Dedifferentiated amniotic fluid mesenchymal stem cell (primary cell): Measurements from ENCODE around the gene POC1B.

Source experiments
- DNase-seq: peaks from one replicate; pipeline ENCODE4 v3.0.0-alpha.2; 2016; ENCODE audit errors: extremely low spot score

POC1B gene

DNA sequence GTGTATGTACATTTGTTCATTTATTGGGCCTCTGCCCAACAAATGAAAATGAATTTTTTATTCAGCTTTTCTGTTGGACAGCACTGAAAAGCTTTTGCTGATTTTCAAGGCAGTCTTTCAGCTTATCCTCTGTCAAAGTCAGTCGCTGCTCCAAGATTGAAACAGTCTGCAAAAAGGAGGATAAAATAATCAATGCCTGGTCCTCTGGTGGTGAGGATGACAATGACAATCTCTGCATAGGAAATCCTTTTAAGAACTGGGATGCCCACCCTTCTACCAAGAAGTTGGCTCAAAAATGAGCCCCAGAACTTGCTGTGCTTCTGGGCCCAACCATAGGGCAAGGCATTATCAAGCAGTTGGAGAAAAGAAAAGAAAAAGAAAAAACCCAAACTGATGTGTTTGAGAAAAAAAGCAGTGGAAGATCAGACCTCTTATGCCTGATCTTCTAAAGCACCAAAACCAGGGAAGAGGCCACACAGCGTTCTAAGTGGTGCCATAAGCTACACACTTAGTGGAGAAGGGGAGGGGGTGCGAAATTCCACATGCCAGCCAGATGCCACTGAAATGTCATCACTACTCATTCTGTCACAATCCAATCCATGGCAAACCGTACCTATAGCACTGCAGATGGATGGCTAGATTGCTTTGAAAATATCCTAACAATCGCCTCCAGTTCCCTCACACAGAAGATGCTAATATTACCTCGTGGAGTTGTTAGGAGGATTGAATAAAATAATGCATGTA, 104.6 kb downstream of the POC1B start:
- DNase-seq = no peak

- no peak for DNase-seq
Measured at GRCh38 chr12:89418228-89418910, 107.5 kb downstream of the POC1B start.

- no peak for DNase-seq
Measured at GRCh38 chr12:89417246-89417977, 108.4 kb downstream of the POC1B start.

GRCh38 chr12:89416049-89416792, 109.6 kb downstream of the POC1B start:
- DNase-seq = no peak

DNA sequence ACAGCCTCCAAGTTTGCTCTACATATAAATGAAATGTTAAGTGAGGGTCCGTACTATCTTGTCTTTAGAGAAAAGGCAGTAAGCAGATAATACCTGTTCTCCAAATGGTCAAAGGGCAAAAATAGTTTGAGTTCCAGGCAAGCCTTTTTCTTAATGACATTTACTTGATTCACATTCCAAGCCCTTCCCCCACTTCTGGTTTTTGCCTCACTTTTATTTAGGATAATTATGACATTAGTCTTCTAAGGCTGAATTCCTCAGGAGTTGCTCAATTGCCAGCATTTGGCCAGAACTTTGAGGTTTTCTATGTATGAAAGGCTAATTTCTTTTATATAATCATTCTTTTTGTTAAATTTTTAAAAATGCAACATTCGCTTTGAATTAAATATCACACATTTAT, 111.0 kb downstream of the POC1B start:
- DNase-seq = no peak

DNA sequence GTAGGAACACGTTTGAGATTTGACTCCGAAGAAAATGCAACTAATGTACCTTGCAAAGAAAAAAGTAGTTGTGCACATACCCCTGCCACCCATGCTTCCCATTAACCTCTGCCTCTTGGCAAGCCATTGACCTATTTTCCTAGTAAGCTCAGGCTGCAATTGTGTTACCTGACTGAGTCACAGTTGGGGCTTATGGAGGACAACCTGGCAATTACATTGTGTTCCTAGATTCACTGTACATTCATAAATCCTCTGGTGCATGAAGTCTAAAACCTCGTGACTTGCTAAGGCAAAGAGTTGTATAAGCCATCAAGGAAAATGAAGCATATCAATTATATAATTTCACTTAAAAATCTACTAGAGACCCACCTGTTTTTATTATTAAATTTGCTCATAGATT, 111.5 kb downstream of the POC1B start:
- no peak for DNase-seq

- DNase-seq = no peak
Measured at GRCh38 chr12:89413234-89413633, 112.6 kb downstream of the POC1B start.

DNA sequence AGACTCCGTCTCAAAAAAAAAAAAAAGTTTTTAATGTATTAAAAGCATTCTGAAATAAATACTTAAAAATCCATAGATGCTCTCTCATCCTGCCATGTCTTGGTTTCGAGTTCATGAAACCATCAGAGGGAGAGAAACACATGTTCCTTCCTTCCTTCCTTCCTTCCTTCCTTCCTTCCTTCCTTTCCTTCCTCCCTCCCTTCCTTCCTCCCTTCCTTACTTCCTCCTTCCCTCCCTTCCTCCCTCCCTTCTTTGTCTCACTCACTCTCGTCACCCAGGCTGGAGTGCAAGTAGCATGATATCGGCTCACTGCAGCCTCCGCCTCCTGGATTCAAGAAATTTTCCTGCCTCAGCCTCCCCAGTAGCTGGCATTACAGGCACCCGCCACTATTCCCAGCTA, 113.2 kb downstream of the POC1B start:
- DNase-seq = no peak

DNA sequence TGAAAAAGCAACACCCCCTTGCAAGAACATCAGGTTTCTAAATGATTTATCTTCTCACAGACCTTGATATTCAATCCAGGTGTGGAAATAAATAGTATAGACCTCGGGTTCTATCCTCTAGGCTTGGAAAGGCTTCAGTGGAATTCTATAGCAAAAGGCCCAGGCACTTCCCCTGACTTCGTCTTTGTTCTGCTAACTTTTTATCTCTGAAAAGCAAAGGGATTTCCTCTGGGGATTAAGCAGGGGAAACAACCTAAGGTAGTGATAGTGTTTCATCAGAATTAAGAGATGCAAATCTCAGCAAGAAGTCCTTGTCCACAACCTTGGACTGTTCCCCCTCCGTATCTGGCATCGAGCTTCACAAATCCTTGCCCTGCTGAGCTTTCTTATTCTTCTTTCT, 114.0 kb downstream of the POC1B start:
- no peak for DNase-seq

GRCh38 chr12:89411234-89411633, 114.6 kb downstream of the POC1B start:
- no peak for DNase-seq

DNA sequence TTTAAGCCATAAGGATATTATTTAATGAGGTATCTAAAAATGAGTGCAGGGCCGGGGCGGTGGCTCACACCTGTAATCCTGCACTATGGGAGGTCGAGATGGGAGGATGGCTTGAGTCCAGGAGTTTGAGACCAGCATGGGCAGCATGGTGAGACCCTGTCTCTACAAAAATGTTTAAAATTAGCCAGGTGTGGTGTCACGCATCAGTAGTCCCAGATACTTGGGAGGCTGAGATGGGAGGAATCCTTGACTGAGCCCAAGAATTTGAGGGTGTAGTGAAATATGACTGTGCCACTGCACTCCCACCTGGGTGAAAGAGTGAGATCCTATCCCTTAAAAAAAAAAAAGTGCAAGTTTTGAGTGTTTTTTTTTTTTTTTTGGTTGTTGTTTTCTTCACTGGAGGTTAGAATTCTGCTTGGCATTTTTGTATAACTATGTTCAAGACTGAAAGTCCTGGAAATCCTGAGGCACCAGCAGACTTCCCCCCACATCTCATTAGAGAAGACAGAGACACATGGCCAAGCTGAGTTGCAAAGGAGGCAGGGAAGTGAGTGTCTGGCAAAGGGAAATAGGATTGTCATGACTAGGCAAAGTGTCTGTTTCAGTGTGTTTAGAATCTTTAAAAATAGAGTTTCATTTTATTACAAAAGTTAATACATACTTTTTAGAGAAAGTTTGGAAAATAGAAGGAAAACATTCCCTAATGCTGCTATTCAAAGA, 120.1 kb downstream of the POC1B start:
- no peak for DNase-seq

DNA sequence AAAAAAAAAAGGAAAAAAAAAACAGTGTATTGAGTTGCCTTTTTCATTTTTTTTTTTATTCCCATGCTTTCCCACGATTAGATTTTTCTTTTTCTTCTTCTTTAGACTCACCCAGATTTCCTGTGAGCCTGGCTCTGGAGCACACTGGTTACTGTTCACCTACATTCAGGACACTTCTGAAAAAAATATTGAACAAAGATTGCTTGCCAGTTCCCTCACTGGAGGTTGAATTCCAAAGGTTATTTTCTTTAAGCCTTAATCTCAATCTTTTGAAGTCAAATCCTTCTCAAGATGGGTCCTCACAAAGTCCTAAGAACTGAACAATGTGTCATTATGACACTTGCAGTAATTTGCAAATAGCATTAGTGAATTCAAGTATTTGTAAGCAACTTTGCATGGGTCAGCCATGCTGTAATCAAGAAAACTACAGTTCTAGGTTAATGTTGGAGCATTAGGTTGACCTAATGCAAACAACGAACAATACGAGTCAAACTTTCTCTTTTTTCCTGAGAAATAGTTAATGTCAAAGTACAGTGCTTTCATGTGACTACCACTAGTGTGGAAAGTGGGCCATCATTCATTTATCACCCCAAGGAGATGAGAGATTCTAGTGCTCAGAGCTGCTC, 124.3 kb downstream of the POC1B start:
- DNase-seq = no peak

DNA sequence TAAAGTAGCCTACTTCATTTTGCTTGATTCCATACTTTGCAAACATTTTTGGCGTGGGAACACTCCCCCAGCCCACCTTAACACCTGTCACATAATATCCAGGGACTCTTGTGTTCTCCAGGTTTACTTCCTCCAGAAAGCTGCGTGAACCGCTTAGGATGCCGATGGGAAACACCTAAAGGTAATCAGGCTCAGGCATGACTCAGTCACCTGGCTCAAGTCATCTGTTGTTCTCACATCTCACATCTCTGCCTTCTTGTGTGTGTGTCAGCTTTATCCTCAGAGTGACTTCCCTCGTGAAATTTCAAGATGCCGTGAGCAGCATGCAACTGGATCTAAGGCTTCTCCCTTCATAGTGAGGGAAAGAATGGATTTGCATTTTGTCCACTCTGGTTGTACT, 125.4 kb downstream of the POC1B start:
- DNase-seq = no peak

DNA sequence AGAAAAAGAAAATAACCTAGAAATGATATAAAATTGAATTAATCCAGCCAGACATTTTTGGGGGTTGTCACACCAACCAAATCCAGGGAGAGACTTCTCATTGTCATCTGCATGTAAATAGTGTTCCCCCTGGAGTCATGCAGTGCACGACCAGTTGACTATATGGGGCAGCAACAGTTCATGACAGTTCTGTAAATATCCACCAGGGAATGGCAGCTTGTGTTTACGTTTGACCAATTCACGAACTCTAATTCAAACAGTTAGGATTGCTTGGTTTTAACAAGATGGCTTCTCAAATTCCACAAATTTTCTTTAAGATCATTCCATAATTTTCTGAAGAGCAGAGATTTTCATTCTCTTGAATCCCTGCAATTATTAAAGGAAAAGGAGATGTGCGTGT, 130.1 kb downstream of the POC1B start:
- no peak for DNase-seq

DNA sequence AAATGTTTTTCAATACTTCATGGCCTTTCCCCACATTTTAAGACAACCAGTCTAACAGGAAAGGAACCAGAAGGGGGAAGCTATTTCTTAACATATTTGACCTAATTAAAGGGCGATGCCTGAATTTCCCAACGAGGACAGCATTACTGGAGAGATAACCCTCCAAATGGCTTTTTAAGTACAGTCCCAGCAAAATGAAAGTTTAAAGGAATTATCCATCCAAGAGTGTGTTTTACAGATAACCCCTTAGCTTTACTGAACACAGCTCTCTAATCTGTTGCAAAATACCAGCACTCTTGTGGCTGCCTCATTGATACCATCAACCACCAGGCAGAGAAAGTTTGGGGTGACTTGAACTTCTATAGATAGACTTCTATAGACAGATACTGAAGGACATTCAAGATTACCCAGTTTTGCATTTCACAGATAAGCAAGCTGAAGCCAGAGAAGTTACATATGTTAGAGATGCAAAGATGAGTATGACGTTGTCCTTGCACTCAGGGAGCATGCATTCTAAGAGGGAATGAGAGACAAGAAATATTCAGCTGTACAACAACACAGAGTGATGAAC, 132.2 kb downstream of the POC1B start:
- DNase-seq = no peak

DNA sequence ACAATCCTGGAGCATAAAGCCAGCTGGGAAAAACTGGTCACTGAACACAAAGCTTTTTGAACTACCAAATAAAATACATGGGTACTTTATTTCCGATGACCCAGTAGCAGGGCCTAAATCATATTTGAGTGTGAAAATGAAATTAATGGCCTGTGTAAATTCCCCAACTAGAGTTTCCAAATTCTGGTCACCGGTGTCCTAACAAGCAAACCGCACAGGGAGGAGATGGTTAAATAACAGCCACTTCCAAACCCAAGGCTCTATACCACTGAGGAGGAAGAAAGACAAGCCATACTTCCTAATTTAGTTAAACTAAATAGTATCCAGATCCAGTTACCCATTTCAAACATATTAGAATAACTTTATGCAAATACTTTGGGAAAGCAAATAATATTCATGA, 133.5 kb downstream of the POC1B start:
- no peak for DNase-seq

DNA sequence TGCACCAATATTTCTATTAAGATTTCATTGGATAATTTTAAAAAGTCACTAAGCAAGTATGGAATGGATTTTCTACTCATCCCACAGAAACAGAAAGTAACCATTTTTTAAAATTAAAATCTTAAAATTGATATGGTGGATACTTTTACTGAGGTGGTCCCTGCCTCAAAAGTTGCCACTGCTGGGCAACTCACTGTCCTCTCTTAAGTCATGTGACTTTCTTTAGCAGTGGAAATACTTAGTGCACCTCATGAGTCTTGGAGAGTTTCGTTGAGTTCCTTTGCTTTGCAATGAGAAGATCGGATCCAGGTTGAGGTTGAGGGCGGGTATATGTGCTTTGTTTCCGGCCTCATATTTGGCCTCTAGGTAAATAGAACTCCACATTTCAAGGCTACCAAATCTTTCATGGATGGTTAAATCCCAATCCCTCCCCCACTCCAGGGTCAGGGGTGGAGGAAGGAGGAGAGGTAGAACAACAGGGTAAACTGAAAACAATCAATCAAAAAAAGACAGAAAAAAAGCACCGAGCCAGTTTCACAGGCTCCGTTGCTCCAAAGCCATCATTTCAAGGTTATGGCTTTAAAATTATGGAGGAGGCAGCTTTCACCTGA, 134.0 kb downstream of the POC1B start:
- no peak for DNase-seq

- DNase-seq = no peak
Measured at GRCh38 chr12:89390802-89391673, 134.8 kb downstream of the POC1B start.
